ENCODE data around the gene ACSBG1.

The ACSBG1 gene

DNA sequence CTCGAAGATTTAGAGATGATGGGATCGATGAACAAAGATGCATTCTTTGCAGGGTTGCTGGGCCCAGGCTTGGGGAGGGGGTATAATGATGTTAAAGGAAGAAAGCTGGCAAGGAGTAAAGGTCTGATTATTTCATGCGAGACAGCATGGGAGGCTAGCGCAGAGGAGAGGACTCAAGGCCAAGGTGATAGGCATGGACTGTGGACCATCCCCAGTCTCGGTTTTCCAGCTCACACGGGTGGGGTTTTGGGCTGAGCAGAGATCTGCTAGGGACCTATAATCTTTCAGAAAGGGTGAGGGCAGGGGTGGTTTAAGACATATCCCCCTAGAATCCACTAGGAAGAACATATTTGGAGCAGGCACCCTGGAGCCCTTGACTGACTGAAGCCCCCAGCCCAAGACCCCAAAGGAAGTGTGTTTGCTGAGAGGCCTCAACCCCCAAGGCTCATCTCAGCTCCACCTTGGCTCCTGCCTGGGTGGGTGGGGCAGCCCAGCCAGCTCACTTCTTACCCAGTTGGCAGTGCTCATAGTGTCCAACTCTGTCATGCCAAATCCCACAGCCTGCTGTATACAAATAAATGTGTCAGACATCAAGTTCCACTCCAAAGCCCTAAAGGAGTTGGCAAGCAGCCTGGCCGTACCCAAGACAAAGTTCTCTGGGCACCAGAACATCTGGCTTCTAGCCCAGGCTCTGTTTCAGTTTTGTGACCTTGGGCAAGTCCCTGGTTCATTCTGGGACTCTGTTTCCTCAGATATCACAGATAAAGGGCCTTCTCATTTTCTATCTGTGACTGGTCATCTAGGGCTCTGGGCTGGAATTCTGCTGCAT is 17.9 kb downstream of the ACSBG1 start:
- no peak for DNase-seq

DNA sequence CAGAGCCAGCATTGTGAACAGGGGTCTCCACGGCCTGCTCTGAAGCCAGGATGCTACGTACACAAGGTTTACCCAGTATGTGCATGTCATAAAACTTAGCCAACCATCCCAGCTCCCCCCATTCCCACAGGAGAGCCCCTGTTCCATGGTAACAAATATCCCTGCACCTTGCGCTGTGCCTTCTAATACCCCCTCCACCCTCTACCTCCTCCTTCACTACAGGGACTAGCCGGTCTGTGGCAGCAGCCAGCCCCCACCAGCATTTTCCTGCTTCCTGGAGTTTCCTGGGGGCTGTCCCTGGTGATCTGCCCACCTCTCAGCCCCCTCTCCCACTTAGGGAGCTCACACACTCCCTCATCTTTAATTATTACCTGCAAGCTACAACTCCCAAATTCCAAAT is 20.4 kb downstream of the ACSBG1 start:
- no peak for DNase-seq

DNA sequence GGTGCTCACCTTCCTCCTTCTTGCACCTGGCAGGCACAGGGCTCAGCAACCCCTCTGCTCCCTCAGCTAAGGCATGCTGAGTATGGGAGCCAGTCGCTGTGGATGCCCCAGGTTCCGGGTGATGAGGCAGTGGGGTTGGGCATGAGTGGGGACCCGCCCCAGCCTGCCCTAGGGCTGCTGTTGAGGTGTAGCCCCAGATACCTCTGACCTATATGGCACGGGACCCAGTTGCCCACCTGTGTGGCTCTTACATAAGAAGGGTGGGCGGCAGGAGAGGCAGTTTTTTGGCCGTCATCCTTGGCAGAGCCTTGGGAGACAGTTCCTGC is 21.0 kb downstream of the ACSBG1 start:
- DNase-seq: no peak

DNA sequence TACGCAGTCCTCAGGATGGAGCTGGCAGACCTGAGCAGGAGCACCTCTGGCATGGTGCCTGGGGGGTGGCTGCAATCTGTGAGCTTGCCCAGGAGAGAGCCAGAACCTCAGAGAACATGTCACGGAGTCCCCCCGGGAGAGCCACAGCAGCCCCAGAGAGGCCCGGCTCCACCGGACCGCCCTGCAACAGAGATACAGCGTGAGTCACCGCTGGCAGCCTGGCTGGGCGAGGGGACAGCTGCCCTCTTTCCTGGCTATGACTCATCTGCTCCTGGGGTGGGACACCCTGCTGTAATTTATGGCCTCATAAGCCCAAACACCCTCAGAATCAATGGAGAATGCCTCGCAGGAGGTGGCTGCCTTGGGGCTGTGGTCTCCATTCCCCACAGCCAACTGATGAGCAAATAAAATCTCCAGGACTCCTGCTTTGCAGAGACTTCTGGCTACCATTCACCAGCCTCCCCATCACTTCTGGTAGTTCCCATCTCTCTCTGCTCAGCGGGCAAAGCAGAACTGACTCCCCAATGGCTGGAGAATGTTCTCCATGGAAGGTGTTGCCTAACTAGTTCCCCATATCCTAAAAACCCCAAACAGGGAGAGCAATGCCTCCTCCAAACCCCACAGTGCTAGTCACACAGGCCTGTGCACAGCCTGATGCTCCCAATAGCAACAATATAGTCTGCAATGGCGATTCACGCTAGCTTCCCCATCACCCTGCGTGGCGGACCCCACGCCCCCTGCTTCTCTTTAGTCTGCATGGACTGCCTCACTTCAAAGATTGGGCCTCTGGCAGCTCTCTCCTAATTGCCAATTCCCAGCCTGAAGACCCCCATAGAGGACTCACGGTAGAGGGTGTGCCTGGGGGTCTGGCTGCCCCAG is 21.6 kb downstream of the ACSBG1 start:
- peak; percentile 89 for DNase-seq

DNA sequence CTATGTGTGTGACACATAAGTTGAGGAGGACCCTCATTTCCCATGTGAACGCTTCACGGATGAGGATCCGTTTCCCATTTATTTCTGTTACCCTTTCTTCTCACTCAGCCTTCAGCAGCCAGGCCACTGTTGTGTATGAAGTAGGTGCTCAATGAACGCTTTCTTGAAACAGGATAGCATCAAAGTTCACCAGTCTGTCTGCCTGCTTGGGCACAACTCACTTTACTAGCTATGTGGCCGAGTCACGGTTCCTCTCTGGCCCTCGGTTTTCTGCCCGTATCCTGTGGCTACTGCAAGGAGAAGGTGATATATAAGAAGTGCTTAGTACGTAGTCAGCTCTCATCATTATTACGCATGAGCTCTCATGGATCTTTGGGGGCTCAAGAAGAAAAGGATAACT is 22.4 kb downstream of the ACSBG1 start:
- no peak for DNase-seq

DNA sequence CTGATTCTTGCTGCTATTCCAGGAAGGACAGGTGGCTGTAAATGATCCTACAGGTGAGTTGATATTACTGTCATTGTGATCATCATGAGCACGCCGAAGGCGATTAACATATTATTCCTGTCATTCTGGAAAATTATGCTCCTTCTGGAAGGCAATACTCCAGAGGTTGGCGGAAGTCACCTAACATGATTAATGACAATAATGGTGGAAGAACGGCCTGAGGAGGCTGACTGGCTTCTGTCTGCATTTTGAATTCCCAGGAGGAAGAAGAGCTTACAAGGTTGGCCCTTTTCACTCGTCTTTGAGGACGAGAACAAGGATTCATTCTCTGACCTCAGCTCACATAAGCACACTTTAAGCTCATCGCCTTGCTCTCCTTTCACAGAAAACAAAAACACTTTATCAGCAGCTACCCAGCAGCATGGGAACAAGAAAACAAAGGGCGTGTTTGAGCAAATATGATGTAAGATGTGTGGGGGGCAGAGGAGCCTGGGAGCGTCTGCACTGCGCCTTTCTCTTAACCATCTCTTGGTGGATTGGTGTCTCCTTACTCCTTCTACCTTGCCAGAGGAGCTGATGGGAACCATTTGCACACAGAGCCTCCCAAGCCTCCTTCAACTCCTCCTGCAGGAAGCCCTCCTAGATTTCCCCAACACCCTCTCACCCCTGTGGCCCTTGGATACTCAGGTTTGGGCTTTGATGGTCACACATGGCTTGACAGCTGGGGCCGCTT is 23.0 kb downstream of the ACSBG1 start:
- no peak for DNase-seq

DNA sequence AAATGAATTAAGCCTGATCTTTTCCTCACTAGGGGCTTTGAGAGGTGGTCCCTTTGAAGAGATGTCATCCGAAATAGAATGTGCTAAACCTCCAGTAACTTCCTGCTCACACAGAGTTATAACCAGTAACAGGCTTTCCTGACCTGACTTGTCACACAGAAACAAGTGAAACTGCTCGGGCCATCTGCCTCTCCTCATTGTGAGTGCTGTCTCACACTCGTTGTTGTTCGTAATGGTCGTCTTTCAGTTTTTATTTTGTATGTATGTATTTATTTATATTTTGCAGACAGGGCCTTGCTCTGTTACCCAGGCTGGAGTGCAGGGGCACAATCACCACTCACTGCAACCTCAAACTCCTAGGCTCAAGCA is 24.0 kb downstream of the ACSBG1 start:
- no peak for DNase-seq

DNA sequence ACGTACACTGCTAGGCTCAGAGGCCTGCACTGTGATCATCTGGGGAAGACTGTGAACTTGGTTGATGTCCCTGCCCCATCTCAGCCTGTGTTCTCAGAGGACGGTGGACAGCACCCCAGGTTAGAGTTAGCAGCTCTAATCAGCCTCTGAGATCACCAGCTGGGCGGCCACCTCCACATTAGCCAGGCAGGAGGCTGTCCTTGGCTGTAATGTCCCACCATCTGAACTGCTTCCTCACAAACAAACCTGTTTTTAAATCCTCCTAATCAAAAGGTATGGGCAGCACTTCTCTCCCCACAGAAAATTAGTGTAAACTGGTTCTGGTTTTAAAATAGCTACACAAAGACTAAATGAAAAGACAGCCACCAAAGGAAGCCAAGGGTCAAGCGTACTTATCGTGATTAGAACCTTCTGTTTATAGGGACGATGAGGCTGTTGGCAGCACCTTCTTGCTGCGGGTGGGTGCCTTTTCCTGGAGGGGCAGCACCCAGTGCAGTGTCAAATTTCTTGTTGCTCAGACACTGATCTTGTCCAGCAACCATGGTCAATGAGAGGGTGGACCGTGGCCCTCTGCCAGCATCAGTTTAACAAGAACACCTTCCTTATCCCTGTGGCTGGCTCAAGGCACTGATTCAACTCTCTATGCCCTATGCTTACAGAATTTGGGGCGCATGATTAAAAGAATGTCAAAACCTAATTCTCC is 24.6 kb downstream of the ACSBG1 start:
- DNase-seq: no peak

DNA sequence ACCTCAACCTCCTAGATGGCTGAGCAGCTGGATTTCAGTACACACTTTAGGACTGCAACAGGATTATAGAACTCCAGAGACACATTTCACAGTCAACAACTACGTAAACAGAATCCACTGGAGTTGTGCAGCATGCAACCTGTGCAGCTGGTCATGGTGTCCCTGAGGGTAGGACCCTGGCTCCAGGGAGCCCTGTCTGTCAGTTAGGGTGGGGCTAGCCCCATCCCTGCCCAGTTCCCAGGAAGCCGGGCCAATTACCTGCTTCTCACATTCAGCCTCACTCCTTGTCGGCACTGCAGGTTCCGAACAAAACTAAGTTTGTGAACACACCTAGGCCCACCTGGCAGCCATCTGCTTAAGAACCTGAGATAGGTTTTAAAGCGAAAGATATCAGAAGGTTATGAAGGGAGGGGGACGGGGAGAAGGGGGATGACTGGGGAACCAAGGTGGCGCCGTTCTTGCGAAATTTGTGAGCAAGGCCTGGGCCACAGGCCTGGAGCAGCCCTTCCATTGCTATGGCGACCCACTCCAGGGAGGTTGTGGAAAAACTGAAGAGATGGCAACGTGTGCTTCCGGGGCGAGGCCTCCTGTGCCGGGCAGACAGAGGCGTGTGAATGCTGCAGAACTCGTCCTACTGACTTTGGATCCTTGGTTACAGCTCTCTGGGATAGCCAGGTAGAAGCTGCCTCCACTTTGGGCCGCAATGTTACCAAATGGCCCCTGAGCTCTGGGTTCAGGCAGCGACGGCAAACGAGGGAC is 25.3 kb downstream of the ACSBG1 start:
- DNase-seq: no peak

DNA sequence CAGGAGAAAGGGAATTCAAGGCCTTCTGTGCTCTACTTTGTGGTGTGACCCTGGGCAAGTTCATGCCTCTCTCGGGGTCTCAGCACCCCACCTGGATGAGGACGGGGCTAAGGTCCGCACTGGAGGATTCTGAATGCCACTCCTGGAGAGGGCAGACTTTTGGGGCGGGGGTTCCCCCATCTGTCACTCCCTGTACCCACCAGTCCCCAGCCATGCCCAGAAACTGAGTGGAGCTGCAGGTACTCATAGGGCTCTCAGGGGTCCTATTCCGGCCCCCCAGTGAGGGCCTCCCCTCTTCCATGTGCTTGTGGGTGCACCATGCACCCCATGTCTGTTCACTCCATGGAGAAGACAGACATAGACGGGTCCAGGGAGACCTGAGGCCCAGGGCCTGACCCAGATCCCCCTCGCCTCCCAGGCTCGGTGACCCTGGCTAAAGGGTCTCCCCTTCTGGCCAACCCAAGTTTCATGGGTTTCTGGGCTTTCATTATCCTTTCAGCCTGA is 26.0 kb downstream of the ACSBG1 start:
- no peak for DNase-seq

DNA sequence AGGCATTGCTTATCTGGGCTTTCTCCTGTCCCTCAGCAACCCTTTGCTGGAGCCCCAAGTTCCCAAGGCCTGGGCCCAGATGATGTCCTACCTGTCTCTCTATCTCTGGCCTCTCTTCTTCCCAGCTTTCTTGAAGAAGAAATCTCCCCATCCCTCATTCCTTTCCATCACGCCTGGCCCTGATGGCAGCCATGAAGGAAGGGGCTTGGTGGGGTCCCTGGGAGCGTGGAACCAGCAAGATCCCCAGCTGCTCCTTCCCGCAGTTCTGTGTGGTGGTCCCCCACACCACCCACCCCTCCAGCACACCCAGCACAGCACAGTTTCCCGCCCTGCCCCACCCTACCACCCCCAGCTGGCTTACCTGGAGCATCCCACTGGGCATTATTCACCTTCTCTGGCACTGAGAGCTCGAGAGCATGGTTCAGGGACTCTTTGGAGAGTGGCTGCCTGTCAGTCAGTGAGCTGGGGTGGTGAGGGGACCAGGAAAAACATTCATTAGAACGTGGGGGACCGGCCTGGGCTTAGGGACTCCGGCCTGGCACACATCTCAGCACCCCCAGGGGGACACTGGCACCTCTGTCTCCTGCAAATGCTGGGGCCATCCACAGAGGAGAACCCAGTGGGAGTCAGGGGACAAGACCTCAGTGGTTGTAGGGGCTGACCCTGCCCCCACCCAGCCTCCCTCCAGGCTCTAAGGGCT is 26.6 kb downstream of the ACSBG1 start:
- no peak for DNase-seq

DNA sequence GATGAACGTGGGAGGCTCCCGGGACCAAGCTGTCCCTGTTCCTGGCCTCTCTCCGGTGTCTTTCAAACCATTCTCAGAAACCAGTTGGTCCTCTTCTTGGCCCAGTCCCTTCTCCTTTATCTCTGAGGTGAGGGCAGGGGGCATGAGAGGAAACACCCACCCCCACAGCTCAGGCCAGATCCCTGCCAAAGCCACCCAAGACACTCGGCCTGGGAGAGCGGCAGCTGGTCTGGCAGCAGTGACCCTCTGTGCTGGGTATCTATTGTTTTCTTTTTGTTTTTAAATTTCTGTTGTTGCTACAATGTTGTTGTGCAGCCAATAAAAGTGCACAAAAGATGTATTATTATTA is 27.3 kb downstream of the ACSBG1 start:
- no peak for DNase-seq

DNA sequence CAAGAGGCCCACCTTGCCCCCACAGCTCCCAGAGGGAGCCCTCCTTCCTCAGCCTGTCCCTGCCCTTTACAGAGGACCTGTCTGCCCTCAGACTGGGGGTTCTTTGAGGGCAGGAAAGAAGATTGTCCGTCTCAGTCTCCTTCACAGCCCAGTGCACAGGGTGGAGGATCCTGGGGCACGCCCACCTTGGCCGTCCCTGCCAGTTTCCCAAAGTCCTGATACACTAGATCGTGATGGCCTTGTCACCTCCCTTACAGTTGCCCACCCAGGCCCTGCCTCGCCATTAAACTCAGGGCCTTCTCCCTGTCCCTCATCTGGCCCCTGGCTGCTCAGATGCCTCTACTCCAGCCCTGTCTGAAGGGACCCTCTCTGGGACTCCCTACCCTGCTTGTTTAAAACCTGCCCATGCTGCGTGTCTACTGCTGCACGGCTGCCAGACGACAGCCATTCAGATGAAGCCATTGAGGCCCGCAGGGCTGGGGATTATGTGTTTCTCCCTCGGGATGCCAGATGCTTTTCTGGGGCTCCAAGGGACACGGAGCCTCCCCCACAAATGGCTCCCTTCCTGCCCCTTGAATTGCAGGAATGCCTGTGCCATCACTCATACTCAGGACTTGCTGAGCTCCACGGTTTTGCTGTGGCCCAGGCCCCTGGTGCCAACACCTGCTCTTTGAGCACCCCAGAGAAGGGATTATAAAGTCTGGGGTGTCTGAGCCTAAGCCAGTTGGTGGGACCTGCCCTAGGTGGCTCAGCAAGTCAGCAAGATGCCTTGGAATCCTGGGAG is 27.8 kb downstream of the ACSBG1 start:
- DNase-seq: peak; percentile 72

DNA sequence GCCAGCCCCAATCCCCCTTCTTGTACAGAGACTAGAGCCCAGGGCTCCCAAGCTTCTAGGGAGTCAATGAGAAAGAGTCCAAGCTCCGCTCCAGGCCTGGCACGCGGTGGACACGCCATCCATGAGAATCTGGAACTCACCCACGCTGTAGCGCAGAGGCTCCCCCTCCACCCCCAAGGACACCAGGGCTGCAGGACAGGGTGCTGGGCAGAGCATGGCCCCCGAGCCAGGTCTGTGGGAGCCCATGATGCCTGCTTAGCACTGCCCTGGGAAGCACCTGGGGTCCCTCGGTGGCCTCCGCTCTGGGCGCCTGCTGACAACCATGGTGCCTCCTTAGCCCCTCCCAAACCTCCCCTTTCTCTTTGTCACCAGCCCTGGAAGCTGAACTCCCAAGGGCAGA is 28.5 kb downstream of the ACSBG1 start:
- DNase-seq: no peak

DNA sequence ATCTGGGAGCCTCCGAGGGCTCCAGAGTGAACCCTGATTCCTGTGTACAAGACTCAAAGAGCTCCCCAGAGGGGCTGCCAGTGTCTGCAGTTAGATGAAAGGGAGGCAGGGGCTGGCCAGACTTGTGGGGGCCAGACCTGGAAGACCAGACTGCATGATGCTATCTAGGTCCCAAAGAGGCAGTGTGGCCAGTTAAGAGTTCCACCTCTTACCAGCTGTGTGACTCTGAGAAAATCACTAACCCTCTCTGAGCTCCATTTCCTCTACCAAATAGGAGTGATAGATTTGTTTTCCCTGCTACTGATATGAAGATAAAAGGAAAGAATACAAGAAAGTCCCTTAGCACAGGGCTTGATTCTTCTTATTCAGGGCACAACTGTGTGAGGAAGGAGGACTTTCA is 29.0 kb downstream of the ACSBG1 start:
- DNase-seq: no peak

DNA sequence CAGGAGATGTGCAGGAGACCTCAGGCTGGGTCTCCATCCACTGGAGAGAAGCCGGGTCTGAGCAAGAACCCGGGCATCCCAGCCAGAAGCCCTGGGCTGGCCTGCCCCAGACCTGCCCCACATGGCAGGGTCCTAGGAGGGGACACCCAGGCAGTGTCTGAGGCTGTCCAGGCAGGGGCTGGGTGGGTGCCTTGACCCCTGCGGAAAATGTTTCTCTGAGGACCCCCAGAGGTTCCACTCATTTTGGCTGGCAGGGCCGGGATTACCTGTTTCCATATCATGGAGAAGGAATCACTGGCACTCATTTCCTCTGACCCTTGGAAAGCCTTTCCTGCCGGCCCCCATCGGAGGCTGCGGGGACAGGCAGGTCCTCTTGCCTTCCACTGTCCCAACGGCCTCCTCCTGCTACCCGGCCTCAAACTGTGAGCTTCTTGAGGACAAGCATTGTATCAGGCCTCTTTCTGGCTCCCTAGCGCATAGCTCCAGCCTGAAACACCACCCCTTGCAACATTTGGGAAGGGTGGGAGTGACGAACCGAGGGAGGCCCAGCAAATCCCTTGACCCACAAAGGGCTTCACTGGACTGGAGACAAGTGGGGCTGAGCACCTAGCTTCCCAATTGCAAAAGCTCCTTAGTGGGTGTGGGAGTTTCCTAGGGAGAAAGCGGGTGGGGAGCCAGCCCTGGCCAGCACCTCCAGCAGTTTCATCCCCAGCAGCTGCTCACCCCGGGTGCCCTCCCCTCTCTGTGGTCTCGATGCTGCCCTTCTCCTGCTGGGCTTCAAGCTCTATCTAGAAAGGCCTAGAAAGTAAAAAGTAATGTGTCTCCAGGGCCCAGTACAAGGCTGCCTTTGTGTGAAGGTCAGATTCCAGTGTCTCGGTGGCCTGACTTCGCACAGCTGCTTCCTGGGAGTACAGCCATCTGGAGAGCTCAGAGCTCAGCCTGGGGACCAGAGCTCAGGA is 29.7 kb downstream of the ACSBG1 start:
- DNase-seq: no peak

DNA sequence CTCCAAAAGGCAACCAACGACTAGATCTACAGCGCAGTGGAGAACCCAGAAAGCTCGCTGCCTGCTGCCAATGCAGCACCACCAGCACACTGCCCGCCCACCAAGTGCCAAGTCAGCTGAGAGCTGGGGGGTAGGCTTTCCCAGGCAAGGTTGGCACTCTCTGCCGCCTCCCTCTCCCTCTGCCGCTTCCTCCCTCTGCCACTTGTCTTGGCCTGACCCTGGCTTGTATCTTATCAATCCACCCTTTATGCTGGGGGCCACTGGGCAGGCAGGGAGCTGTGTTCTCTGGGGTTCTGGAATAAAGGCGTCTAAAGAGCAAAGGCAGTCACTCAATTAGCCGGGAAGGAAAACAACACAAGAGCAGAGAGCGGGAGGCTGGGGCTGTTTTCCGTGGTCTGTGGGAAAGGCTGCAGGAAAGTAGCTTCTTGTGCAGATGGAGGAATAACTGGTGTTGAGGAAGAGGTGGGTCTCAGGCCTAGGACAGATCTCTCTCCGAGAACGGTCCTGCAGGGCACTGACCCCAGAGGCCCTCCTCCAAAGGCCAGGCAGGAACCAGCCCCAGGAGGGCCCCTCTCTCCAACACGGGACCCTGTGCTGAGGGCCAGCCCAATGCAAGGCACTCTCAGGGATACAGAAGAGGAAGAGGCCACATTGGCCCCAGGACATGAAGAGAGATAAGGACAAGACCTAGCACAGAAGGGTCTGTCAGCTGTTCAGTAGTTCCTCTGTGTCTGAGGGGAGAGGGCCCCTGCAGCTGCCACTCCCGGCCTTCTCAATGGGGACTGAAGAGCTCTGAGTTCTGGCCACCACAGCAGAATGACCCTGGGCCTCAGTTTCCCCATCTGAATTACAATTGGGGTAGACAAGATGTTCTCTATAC is 30.8 kb downstream of the ACSBG1 start:
- DNase-seq: no peak
